Activated T-helper 2 cell treated with anti-CD3 and anti-CD28 coated beads, Interferon-gamma antibody, Interleukin-2, Interleukin-4, amounts not matched to agents 10 μg/mL and 5 μg/mL and 100 μg/mL, durations not matched to agents 14 hours and 24 hours and 36 hours (primary cell): ENCODE measurements around the gene HNRNPK. TPM values are rescaled to one million over a fixed set of nuclear protein-coding genes. Genes with fewer than 3 reads are reported as not detected.
"Not testable (repeated sequence)": the region's sequence is repeated elsewhere in the genome, so short reads cannot be mapped to it uniquely, and the experiment has no call there.

Experiments used
- DNase-seq: peaks from one replicate; pipeline ENCODE4 v3.0.0; 2021; ENCODE audit warnings: low spot score
- H3K27ac Mint-ChIP-seq: one replicate; pipeline ENCODE4 v1.8.0; 2021; ENCODE audit warnings: mixed read lengths
- H3K27me3 Mint-ChIP-seq: one replicate; pipeline ENCODE4 v1.8.0; 2021; ENCODE audit warnings: low read depth, mixed read lengths
- H3K36me3 Mint-ChIP-seq: one replicate; pipeline ENCODE4 v1.8.0; 2021; ENCODE audit warnings: low read depth, mixed read lengths
- H3K4me1 Mint-ChIP-seq: one replicate; pipeline ENCODE4 v1.8.0; 2021; ENCODE audit warnings: low read depth, mixed read lengths
- H3K4me3 Mint-ChIP-seq: one replicate; pipeline ENCODE4 v1.8.0; 2021; ENCODE audit warnings: low read depth, mild to moderate bottlenecking, moderate library complexity, mixed read lengths
- H3K9me3 Mint-ChIP-seq: one replicate; pipeline ENCODE4 v1.8.0; 2021; ENCODE audit warnings: mixed read lengths
- intact Hi-C: fragments of 100-400 bp; cut with micrococcal nuclease; formaldehyde crosslinking; loops from one replicate; pipeline ENCODE4 v1.15.1; 2023
- total RNA-seq: library from RNA; stranded (reverse); gene quantifications from 2 replicates; pipeline ENCODE4 v1.2.3, GENCODE V29; 2022

Gene HNRNPK
- total RNA-seq, 1 donor from 2014 or later = 856 TPM

DNA sequence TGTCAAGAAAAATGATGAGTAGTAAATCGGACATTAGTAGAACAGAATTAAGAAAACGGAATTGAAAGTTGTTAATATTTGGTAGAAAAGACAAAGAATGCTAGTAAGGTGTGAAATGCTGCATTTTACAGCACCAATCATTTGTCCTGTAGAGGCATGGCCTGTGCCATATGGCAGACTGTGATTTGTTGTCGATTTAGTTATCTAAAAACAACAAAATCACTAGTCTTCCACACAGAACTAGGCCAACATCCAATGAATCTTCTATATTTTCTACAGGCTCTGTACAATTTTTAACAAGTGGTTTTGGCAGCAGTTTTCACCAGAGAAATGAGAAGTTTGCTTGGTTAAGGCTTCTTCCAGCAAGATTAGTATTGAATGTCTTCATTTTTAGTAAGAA lies 10.4 kb downstream of the HNRNPK start:
- Mint-ChIP-seq H3K9me3 (no peaks in the 10 kb centered on the region), H3K27me3 (no peaks in the 10 kb centered on the region), H3K36me3 (peaks cover 87% of the 10 kb centered on the region), H3K27ac (no peak overlapping the region), H3K4me3 (no peak overlapping the region), H3K4me1 (peaks cover 19% of the 10 kb centered on the region)
- DNase-seq = no peak
- intact Hi-C loops = no loop called here

DNA sequence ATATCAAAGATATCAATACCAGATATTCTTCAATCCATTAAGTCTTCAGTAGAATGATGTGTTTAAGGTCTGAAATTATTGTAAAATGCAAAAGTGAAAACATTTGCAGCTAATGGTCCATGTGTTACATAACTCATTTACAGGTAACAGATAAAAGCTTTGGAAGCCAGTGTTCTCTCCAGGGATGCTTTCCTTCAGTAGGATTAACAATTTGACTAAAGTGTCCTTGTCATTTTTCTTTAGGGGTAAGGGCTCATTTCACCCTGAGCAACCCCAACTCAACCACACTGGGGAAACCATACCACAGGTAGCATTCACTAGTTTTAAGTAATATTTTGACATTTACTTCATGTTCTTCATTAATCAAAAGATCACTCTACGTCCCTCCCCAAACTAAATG lies 12.9 kb downstream of the HNRNPK start:
- H3K4me1 Mint-ChIP-seq = peaks cover 9% of the 10 kb centered on the region
- no peak overlapping the region for H3K4me3 Mint-ChIP-seq
- no peaks in the 10 kb centered on the region for H3K27me3 Mint-ChIP-seq
- H3K9me3 Mint-ChIP-seq = no peaks in the 10 kb centered on the region
- H3K27ac Mint-ChIP-seq = no peak overlapping the region
- peaks cover 64% of the 10 kb centered on the region for H3K36me3 Mint-ChIP-seq
- intact Hi-C loops = no loop called here
- no peak for DNase-seq

- Mint-ChIP-seq H3K9me3 (no peaks in the 10 kb centered on the region), H3K4me1 (peaks cover 5% of the 10 kb centered on the region), H3K4me3 (no peak overlapping the region), H3K27me3 (no peaks in the 10 kb centered on the region), H3K36me3 (peaks cover 55% of the 10 kb centered on the region), H3K27ac (no peak overlapping the region)
- no peak for DNase-seq
- intact Hi-C loops = loop anchor here (1.0 kb wide), 1 partner anchor 10 kb away; a partner anchor contains a TSS
Observed at GRCh38 chr9:83966209-83966582, 13.8 kb downstream of the HNRNPK start.

DNA sequence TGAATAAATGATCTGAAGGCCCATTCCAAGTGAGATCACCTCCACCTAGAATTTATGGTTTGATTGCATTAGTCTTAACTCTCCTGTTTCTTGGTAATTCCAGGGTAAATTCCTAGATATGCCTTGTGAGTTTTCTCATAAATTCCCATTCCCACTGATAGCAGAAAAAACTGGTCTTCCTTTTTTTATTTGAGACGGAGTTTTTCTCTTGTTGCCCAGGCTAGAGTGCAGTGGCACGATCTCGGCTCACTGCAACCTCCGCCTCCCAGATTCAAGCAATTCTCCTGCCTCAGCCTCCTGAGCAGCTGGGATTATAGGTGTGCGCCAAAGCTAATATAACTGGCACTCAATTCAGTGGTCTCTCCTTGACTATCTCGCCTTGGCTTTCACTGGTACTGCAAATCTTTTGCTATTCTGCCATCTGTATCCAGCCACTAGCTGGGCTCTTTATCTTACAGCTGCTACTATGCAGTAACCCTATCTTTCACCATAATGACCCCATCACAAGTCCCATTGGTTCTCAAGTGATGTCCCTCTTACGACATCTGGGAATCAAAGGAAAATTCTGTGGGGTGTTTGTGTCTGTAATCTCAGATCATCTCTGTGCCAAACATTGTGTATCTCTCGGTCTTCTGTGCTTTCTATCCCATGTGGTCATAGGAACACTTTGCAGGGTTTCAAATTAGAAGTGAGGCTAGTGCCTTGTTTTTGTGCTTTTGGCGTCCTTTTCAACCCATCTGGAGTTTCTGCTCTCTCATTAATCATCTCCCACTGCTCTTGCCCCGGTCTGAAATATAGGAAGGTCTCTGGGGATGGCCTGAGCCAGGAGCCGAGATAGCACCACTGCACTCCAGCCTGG lies 14.4 kb downstream of the HNRNPK start:
- no peak for DNase-seq
- Mint-ChIP-seq H3K4me3 (no peak overlapping the region), H3K36me3 (peaks cover 49% of the 10 kb centered on the region), H3K27ac (peak overlapping the region; percentile 68), H3K27me3 (no peaks in the 10 kb centered on the region), H3K4me1 (peaks cover 5% of the 10 kb centered on the region), H3K9me3 (no peaks in the 10 kb centered on the region)
- intact Hi-C loops = loop anchor here (1.0 kb wide), 1 partner anchor 9 kb away; a partner anchor contains a TSS

DNA sequence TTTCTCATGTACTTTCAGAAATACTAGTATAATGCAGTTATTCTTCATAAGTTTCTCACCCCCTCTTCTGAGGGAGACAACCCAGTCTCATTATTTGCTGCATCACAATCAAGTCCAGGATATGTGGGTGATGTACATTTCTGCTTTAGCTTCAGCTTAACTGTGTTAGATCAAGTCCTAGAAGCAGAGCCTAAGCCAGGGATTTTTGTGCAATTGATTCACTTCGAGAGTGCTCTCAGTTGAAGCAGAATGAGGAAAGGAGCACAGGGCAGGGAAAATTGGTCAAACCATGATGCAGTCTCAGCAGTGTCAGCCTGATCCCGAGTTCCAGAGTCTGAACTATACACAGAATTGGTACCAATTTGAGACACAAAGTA lies 15.1 kb downstream of the HNRNPK start:
- Mint-ChIP-seq H3K27me3 (no peaks in the 10 kb centered on the region), H3K27ac (peak overlapping the region; percentile 68), H3K36me3 (peaks cover 43% of the 10 kb centered on the region), H3K4me1 (peaks cover 3% of the 10 kb centered on the region), H3K9me3 (no peaks in the 10 kb centered on the region), H3K4me3 (no peak overlapping the region)
- intact Hi-C loops = no loop called here
- no peak for DNase-seq

GRCh38 chr9:83962165-83962564 lies 17.9 kb downstream of the HNRNPK start:
- no peaks in the 10 kb centered on the region for H3K27me3 Mint-ChIP-seq
- intact Hi-C loops = no loop called here
- H3K9me3 Mint-ChIP-seq = no peaks in the 10 kb centered on the region
- peaks cover 17% of the 10 kb centered on the region for H3K36me3 Mint-ChIP-seq
- no peak overlapping the region for H3K4me3 Mint-ChIP-seq
- no peak for DNase-seq
- H3K27ac Mint-ChIP-seq = no peak overlapping the region
- H3K4me1 Mint-ChIP-seq = peaks cover under 1% of the 10 kb centered on the region

GRCh38 chr9:83960991-83961390 lies 19.0 kb downstream of the HNRNPK start:
- no peak for DNase-seq

DNA sequence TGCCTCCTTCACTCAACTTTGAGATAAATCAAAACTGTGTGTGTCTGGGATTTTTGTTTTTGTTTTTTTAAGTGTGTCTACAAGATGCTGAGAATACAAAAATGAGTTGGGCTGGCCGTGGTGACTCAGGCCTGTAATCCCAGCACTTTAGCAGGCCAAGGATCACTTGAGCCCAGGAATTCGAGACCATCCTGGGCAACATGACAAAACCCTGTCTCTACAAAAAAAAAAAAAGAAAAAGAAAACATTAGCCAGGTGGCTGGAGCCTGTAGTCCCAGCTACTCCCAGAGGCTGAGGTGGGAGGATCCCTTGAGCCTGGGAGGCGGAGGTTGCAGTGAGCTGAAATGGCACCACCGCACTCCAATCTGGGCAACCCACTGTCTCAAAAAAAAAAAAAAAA lies 21.0 kb downstream of the HNRNPK start:
- H3K27me3 Mint-ChIP-seq = no peaks in the 10 kb centered on the region
- peaks cover 10% of the 10 kb centered on the region for H3K4me1 Mint-ChIP-seq
- DNase-seq = no peak
- no peaks in the 10 kb centered on the region for H3K9me3 Mint-ChIP-seq
- intact Hi-C loops = no loop called here
- H3K4me3 Mint-ChIP-seq = no peak overlapping the region
- H3K27ac Mint-ChIP-seq = no peak overlapping the region
- H3K36me3 Mint-ChIP-seq = peaks cover 11% of the 10 kb centered on the region

More at GRCh38 chr9:83960991-83961390, 19.0 kb downstream of the HNRNPK start:
- Mint-ChIP-seq H3K4me3 (no peak overlapping the region), H3K4me1 (peaks cover 8% of the 10 kb centered on the region), H3K9me3 (no peaks in the 10 kb centered on the region), H3K27me3 (no peaks in the 10 kb centered on the region), H3K27ac (no peak overlapping the region), H3K36me3 (peaks cover 12% of the 10 kb centered on the region)
- intact Hi-C loops = no loop called here

- Mint-ChIP-seq H3K27ac (peak overlapping the region; percentile 84), H3K4me3 (peak overlapping the region; percentile 99), H3K27me3 (no peaks in the 10 kb centered on the region), H3K36me3 (peaks cover 13% of the 10 kb centered on the region), H3K9me3 (no peaks in the 10 kb centered on the region), H3K4me1 (peaks cover 10% of the 10 kb centered on the region)
- no peak for DNase-seq
- intact Hi-C loops = loop anchor here (2.0 kb wide), 1 partner anchor 36 kb away; the partner anchor contains the start of gene KIF27
Observed at GRCh38 chr9:83957248-83957513, 22.8 kb downstream of the HNRNPK start.

GRCh38 chr9:83956436-83957247 lies 23.4 kb downstream of the HNRNPK start:
- H3K36me3 Mint-ChIP-seq = peaks cover 13% of the 10 kb centered on the region
- peak; percentile 65 for DNase-seq
- intact Hi-C loops = loop anchor here (1.0 to 2.0 kb wide), 3 partner anchors 10 to 36 kb away; partner anchors contain the start of genes HNRNPK, KIF27 and RMI1
- H3K27ac Mint-ChIP-seq = peak overlapping the region; percentile 98
- peak overlapping the region; percentile 99 for H3K4me3 Mint-ChIP-seq
- H3K27me3 Mint-ChIP-seq = no peaks in the 10 kb centered on the region
- H3K9me3 Mint-ChIP-seq = no peaks in the 10 kb centered on the region
- peaks cover 10% of the 10 kb centered on the region for H3K4me1 Mint-ChIP-seq

GRCh38 chr9:83956086-83956435 lies 24.0 kb downstream of the HNRNPK start:
- Mint-ChIP-seq H3K4me3 (peak overlapping the region; percentile 99), H3K9me3 (no peaks in the 10 kb centered on the region), H3K27me3 (no peaks in the 10 kb centered on the region), H3K36me3 (peaks cover 13% of the 10 kb centered on the region), H3K27ac (peak overlapping the region; percentile 98), H3K4me1 (peaks cover 10% of the 10 kb centered on the region)
- intact Hi-C loops = loop anchor here (1.0 to 2.0 kb wide), 3 partner anchors 10 to 35 kb away; partner anchors contain the start of genes HNRNPK, KIF27 and RMI1
- peak; percentile 35 for DNase-seq

DNA sequence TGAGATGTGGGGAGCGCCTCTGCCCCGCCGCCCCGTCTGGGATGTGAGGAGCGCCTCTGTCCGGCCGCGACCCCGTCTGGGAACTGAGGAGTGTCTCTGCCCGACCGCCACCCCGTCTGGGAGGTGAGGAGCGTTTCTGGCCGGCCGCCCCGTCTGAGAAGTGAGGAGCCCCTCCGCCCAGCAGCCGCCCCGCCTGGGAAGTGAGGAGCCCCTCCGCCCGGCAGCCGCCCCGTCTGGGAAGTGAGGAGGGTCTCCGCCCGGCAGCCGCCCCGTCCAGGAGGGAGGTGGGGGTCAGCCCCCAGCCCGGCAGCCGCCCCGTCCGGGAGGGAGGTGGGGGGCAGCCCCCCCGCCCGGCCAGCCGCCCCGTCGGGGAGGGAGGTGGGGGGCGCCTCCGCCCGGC lies 31.9 kb downstream of the HNRNPK start:
- peaks cover 44% of the 10 kb centered on the region for H3K36me3 Mint-ChIP-seq
- intact Hi-C loops, H3K4me3 Mint-ChIP-seq, H3K9me3 Mint-ChIP-seq, H3K27ac Mint-ChIP-seq, DNase-seq, H3K4me1 Mint-ChIP-seq, H3K27me3 Mint-ChIP-seq: not testable (repeated sequence)
